Ascending aorta (tissue), 2 donors: Measurements from ENCODE around the gene MAN2B2. TPM values are rescaled to one million over a fixed set of nuclear protein-coding genes. Genes with fewer than 3 reads are reported as not detected.
"Not testable (repeated sequence)": the region's sequence is repeated elsewhere in the genome, so short reads cannot be mapped to it uniquely, and the experiment has no call there.

Experiments used
- DNase-seq, 2 donors: peaks; one replicate each; pipeline ENCODE4 v3.0.0-alpha.2; 2019; ENCODE audit warnings: low spot score in 2 of 2
- H3K27ac ChIP-seq, 2 donors: fragments of 200-600 bp; sonication (generic); one replicate each; pipeline ENCODE4 v1.5.1; 2016 to 2017; ENCODE audit warnings: mild to moderate bottlenecking in 1 of 2
- H3K27me3 ChIP-seq: fragments of 200-600 bp; sonication (generic); one replicate; pipeline ENCODE4 v1.5.1; 2017
- H3K36me3 ChIP-seq, 2 donors: fragments of 200-600 bp; sonication (generic); one replicate each; pipeline ENCODE4 v1.5.1; 2016
- H3K4me1 ChIP-seq, 2 donors: fragments of 200-600 bp; sonication (generic); one replicate each; pipeline ENCODE4 v1.5.1; 2016 to 2017; ENCODE audit warnings: mild to moderate bottlenecking in 1 of 2
- H3K4me3 ChIP-seq, 2 donors: fragments of 200-600 bp; sonication (generic); one replicate each; pipeline ENCODE4 v1.5.1; 2016 to 2017; ENCODE audit warnings: mild to moderate bottlenecking in 1 of 2
- H3K9me3 ChIP-seq, 2 donors: fragments of 200-600 bp; sonication (generic); one replicate each; pipeline ENCODE4 v1.5.1; 2016
- intact Hi-C: fragments of 100-400 bp; cut with DNase I; formaldehyde crosslinking; loops from one replicate; pipeline ENCODE4 v1.15.1; 2023
- total RNA-seq: library from RNA; depleted of rRNA; stranded (reverse); fragments of >200 nt; gene quantifications from one replicate; pipeline ENCODE4 v1.1.0, GENCODE V29; 2016
- TF ChIP-seq, protein P1 (sequence below), 3 experiments: fragments of 200-600 bp in 2 of 3; fragments of 450-650 bp in 1 of 3; sonication (generic) in 2 of 3; IDR thresholded peaks; one replicate each; pipeline ENCODE4 v1.5.1; 2016 to 2019; ENCODE audit warnings: antibody characterized with exemption in 3 of 3, mild to moderate bottlenecking in 1 of 3, moderate library complexity in 1 of 3

MAN2B2 gene
- total RNA-seq, 1 donor from 2014 or later = 47.8 TPM

DNA sequence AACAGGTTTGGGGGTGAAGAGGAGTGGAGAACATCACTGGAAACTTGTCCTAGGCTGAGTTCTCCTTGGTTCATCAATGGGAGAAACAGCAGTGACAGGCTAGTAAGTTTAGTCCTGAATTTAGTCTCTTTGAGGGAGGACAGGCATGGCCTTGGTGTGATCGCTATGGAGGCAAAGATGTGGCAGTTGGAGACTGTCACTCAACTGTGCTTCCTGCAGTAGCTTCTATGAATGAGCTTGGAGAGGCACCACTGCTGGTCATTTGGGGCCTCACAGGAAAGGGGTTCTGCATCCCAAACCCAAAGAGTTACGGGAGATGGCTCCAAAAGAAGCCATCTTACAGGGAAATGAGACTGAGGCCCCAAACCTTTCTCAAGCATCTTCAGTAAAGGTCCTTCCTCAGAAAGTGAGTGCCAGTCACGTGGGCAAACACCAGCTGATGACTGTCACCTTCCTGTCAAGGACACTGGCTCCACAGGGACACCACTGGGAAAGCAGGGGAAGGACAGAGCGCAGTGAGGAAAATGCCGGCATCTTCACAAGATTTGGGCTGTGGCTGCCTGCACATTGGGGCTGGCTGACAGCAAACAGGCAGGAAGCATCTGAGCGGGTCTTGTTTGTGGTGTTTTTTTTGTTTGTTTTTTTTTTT, 72.7 kb downstream of the MAN2B2 start:
- Histone ChIP-seq H3K36me3 (peaks cover 7 to 10% of the 10 kb centered on the region in 2 donors), H3K9me3 (no peaks in the 10 kb centered on the region), H3K27me3 (no peaks in the 10 kb centered on the region), H3K4me3 (no peak overlapping the region), H3K27ac (no peak overlapping the region), H3K4me1 (peaks cover 0 to 6% of the 10 kb centered on the region in 2 donors)
- DNase-seq = peak in 1 of 2 donors; percentile 40
- intact Hi-C loops = loop anchor here (10.0 kb wide), 1 partner anchor 237 kb away; no protein-coding TSS in a partner anchor
- TF ChIP-seq, protein P1, sequence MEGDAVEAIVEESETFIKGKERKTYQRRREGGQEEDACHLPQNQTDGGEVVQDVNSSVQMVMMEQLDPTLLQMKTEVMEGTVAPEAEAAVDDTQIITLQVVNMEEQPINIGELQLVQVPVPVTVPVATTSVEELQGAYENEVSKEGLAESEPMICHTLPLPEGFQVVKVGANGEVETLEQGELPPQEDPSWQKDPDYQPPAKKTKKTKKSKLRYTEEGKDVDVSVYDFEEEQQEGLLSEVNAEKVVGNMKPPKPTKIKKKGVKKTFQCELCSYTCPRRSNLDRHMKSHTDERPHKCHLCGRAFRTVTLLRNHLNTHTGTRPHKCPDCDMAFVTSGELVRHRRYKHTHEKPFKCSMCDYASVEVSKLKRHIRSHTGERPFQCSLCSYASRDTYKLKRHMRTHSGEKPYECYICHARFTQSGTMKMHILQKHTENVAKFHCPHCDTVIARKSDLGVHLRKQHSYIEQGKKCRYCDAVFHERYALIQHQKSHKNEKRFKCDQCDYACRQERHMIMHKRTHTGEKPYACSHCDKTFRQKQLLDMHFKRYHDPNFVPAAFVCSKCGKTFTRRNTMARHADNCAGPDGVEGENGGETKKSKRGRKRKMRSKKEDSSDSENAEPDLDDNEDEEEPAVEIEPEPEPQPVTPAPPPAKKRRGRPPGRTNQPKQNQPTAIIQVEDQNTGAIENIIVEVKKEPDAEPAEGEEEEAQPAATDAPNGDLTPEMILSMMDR (IDR thresholded peaks at IDR 0.05) = no peak

DNA sequence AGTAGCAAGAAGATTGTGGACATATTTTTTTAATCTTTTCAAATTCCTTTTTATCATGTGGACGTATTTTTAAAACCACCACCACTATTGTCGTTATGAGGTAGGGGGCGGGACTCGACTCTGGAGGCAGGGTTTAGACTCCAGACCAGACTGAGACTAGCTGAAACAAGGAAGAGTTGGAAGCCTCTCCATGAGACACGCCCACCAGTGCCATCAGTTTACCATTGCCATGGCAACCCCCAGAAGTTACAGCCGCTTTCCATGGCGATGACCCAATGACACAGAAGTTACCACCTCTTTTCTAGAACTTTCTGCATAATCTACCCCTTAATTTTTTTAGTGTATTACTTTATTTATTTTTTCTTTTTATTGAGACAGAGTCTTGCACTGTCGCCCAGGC, 74.2 kb downstream of the MAN2B2 start:
- DNase-seq = peak in 1 of 2 donors; percentile 50
- no peak overlapping the region for H3K27ac ChIP-seq
- TF ChIP-seq, protein P1 (IDR thresholded peaks at IDR 0.05) = no peak
- H3K4me3 ChIP-seq = no peak overlapping the region
- intact Hi-C loops = loop anchor here (10.0 kb wide), 1 partner anchor 236 kb away; no protein-coding TSS in a partner anchor
- H3K4me1 ChIP-seq = no peaks in the 10 kb centered on the region
- no peaks in the 10 kb centered on the region for H3K36me3 ChIP-seq
- no peaks in the 10 kb centered on the region for H3K27me3 ChIP-seq
- no peaks in the 10 kb centered on the region for H3K9me3 ChIP-seq

DNA sequence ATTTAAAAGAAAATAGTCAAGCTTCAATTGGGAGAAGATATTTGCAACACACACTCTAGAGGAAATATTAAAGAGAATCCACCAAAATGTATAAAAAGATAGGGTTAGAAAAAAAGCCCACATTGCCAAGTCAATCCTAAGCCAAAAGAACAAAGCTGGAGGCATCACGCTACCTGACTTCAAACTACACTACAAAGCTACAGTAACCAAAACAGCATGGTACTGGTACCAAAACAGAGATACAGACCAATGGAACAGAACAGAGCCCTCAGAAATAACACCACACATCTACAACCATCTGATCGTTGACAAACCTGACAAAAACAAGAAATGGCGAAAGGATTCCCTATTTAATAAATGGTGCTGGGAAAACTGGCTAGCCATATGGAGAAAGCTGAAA, 79.2 kb downstream of the MAN2B2 start:
- H3K4me3 ChIP-seq, H3K27me3 ChIP-seq, H3K36me3 ChIP-seq, intact Hi-C loops, H3K4me1 ChIP-seq, H3K27ac ChIP-seq, DNase-seq, H3K9me3 ChIP-seq: not testable (repeated sequence)

GRCh38 chr4:6655291-6655690, 80.3 kb downstream of the MAN2B2 start:
- H3K27ac ChIP-seq, DNase-seq, H3K36me3 ChIP-seq, H3K9me3 ChIP-seq, intact Hi-C loops, H3K4me3 ChIP-seq, H3K27me3 ChIP-seq, H3K4me1 ChIP-seq: not testable (repeated sequence)

DNA sequence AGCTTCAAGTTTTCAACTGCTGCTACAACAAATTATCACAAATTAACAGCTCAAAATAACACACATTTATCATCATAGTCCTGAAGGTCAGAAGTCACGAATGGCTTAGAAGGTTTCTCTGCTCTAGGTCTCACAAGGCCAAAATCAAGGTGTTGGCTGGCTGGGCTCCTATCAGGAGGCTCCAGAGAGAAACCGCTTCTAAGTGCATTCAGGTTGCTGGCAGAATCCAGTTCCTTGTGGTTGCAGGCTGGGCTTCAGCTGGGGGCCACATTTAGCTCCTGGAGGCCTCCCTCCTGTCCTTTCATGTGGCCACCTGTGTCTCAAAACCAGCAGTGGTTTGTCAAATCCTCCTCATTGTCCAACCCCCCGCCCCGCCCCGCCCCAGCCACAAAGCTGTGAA, 80.9 kb downstream of the MAN2B2 start:
- DNase-seq = no peak
- TF ChIP-seq, protein P1 (IDR thresholded peaks at IDR 0.05) = no peak
- Histone ChIP-seq H3K36me3 (no peaks in the 10 kb centered on the region), H3K4me3 (no peak overlapping the region), H3K27me3 (no peaks in the 10 kb centered on the region), H3K4me1 (peaks cover 4 to 6% of the 10 kb centered on the region in 2 donors), H3K27ac (no peak overlapping the region), H3K9me3 (no peaks in the 10 kb centered on the region)
- intact Hi-C loops = no loop called here

- intact Hi-C loops = loop anchor here (2.0 kb wide), 1 partner anchor 17 kb away; a partner anchor contains a TSS
- H3K4me3 ChIP-seq = no peak overlapping the region
- no peaks in the 10 kb centered on the region for H3K9me3 ChIP-seq
- peak overlapping the region in 1 of 2 donors; percentile 76 for H3K27ac ChIP-seq
- peaks cover 4 to 6% of the 10 kb centered on the region in 2 donors for H3K4me1 ChIP-seq
- TF ChIP-seq, protein P1 (IDR thresholded peaks at IDR 0.05) = no peak
- no peak for DNase-seq
- H3K27me3 ChIP-seq = no peaks in the 10 kb centered on the region
- H3K36me3 ChIP-seq = no peaks in the 10 kb centered on the region
These were observed 82.5 kb downstream of the MAN2B2 start for GRCh38 chr4:6657242-6658208.
